Naive thymus-derived CD4-positive, alpha-beta T cell (primary cell): ENCODE results near the gene PSG5. TPM values are rescaled to one million over a fixed set of nuclear protein-coding genes. Genes with fewer than 3 reads are reported as not detected.
"Not testable (repeated sequence)": the region's sequence is repeated elsewhere in the genome, so short reads cannot be mapped to it uniquely, and the experiment has no call there.

Experiments
- ATAC-seq: fragments of 150-1000 bp; cut with Tn5 transposase; 2 replicates; pipeline ENCODE4 v1.10.0; 2021; ENCODE audit warnings: mild to moderate bottlenecking, moderate library complexity
- CTCF ChIA-PET: fragments of 350-600 bp; sonication (Branson Sonifier 250); formaldehyde crosslinking; loops from one replicate; lab custom pipeline; 2021; ENCODE audit warnings: antibody characterized with exemption; lab: Charles Lee
- POLR2A ChIA-PET: fragments of 350-600 bp; sonication (Branson Sonifier 250); formaldehyde crosslinking; loops from one replicate; lab custom pipeline; 2021; ENCODE audit warnings: antibody characterized with exemption, inconsistent platforms; lab: Charles Lee
- DNase-seq, 9 donors: peaks; one replicate each; pipeline versions ENCODE4 v3.0.0 to v3.0.0-alpha.2; 2020 to 2022; ENCODE audit warnings: mixed read lengths in 1 of 9
- H3K27ac ChIP-seq: one replicate; pipeline ENCODE4 v1.7.0; 2013; ENCODE audit warnings: mild to moderate bottlenecking, low read depth, low read length, moderate library complexity
- H3K27me3 ChIP-seq, 2 donors: one replicate each; pipeline ENCODE4 v1.7.0; 2013; ENCODE audit warnings: low read length in 2 of 2, mild to moderate bottlenecking in 2 of 2, moderate library complexity in 2 of 2; ENCODE audit not compliant: control insufficient read depth in 2 of 2, insufficient read depth in 2 of 2
- H3K36me3 ChIP-seq, 3 experiments: 1 replicate in 2 of 3; 2 replicates in 1 of 3; pipeline ENCODE4 v1.7.0; 2013; ENCODE audit warnings: low read length in 3 of 3, mild to moderate bottlenecking in 3 of 3, moderate library complexity in 1 of 3; ENCODE audit not compliant: insufficient read depth in 3 of 3, control insufficient read depth in 2 of 3
- H3K4me1 ChIP-seq, 2 donors: one replicate each; pipeline ENCODE4 v1.7.0; 2013; ENCODE audit warnings: low read length in 2 of 2, mild to moderate bottlenecking in 2 of 2, moderate library complexity in 1 of 2; ENCODE audit not compliant: control insufficient read depth in 2 of 2, insufficient read depth in 2 of 2
- H3K4me3 ChIP-seq: 2 replicates; pipeline ENCODE4 v1.7.0; 2013; ENCODE audit warnings: mild to moderate bottlenecking, low read length
- H3K9me3 ChIP-seq, 3 experiments: 1 replicate in 2 of 3; 2 replicates in 1 of 3; pipeline ENCODE4 v1.7.0; 2013; ENCODE audit warnings: low read length in 3 of 3; ENCODE audit not compliant: control insufficient read depth in 2 of 3
- H3K27ac Mint-ChIP-seq, 9 donors: one replicate each; pipeline ENCODE4 v1.8.0; 2020 to 2022; ENCODE audit warnings: mixed read lengths in 9 of 9, mild to moderate bottlenecking in 8 of 9, moderate library complexity in 5 of 9, inconsistent platforms in 2 of 9
- H3K27me3 Mint-ChIP-seq, 5 donors: one replicate each; pipeline ENCODE4 v1.8.0; 2021 to 2022; ENCODE audit warnings: mixed read lengths in 5 of 5, mild to moderate bottlenecking in 1 of 5
- H3K36me3 Mint-ChIP-seq, 5 donors: one replicate each; pipeline ENCODE4 v1.8.0; 2020 to 2022; ENCODE audit warnings: mixed read lengths in 5 of 5, mild to moderate bottlenecking in 3 of 5, inconsistent platforms in 1 of 5
- H3K4me1 Mint-ChIP-seq, 7 donors: one replicate each; pipeline ENCODE4 v1.8.0; 2020 to 2022; ENCODE audit warnings: mixed read lengths in 7 of 7, mild to moderate bottlenecking in 3 of 7, inconsistent platforms in 1 of 7
- H3K4me3 Mint-ChIP-seq, 10 donors: one replicate each; pipeline ENCODE4 v1.8.0; 2020 to 2022; ENCODE audit warnings: mild to moderate bottlenecking in 10 of 10, mixed read lengths in 10 of 10, moderate library complexity in 6 of 10, inconsistent platforms in 2 of 10
- H3K9me3 Mint-ChIP-seq, 11 donors: one replicate each; pipeline ENCODE4 v1.8.0; 2020 to 2022; ENCODE audit warnings: mixed read lengths in 11 of 11, mild to moderate bottlenecking in 4 of 11, inconsistent platforms in 1 of 11, moderate library complexity in 1 of 11
- intact Hi-C, 2 donors: fragments of 100-400 bp; cut with micrococcal nuclease; formaldehyde crosslinking; loops; one replicate each; pipeline ENCODE4 v1.15.1; 2023
- polyA plus RNA-seq, 2 donors: library from polyadenylated mRNA; unstranded; fragments of 300-500 nt; fragmentation: Illumina TruSeq; gene quantifications; one replicate each; pipeline ENCODE4 v1.2.3, GENCODE V29; 2021
- total RNA-seq, 6 experiments: library from RNA in 5 of 6; stranded (reverse) in 5 of 6; gene quantifications; 1 replicate in 5 of 6; 2 replicates in 1 of 6; pipeline ENCODE4 v1.2.3 and lab custom pipeline; 2021 to 2026

PSG5 gene
- total and polyA plus RNA-seq, 7 experiments from 2014 or later, result 0.37 TPM; not detected in 6

DNA sequence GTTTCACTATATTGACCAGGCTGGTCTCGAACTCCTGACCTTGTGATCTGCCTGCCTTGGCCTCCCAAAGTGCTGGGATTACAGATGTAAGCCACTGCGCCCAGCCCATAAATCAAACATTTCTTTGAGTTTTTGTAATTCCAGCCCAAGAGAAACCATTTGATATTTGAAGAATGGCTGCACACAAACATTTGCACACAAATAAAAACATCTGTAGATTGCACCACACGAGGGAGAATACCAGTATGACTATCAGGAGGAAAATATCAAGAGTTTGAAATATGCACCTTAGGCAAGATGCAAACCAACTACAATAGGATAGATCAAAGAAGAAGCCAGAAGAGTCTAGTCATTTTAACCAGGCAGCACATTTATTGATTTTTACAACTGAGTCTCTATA, 20.4 kb downstream of the PSG5 start:
- H3K27me3 ChIP-seq, H3K9me3 ChIP-seq, CTCF ChIA-PET, POLR2A ChIA-PET, DNase-seq, H3K36me3 ChIP-seq, intact Hi-C loops, H3K27ac ChIP-seq, H3K4me3 Mint-ChIP-seq, H3K9me3 Mint-ChIP-seq, H3K4me1 ChIP-seq, H3K4me3 ChIP-seq, ATAC-seq, H3K36me3 Mint-ChIP-seq, H3K27ac Mint-ChIP-seq, H3K4me1 Mint-ChIP-seq: not testable (repeated sequence)
- peaks cover 2 to 68% (median 37%) of the 10 kb centered on the region in 5 donors for H3K27me3 Mint-ChIP-seq

DNA sequence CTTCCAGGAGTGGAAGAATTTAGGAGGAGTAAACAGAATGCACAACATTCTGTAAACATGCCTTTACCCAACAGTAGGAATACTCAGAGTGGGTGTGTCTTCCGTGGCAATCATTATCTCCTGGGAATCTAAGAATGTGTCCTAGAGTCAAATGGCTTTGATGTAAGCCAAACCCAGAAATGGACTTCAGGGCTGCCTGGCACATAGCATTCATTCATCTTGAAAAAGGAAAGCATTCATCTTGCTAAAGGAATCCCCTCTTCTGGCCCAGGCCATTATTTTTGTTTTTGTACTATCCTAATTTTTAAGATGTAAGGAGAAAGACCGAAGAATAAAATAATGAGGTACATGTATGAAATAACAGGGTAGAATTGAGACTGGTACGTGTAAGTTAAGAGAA, 23.2 kb downstream of the PSG5 start:
- CTCF ChIA-PET, H3K4me1 ChIP-seq, H3K4me3 ChIP-seq, H3K27ac ChIP-seq, H3K27me3 ChIP-seq, H3K36me3 ChIP-seq, H3K36me3 Mint-ChIP-seq, ATAC-seq, H3K9me3 ChIP-seq, DNase-seq, H3K27ac Mint-ChIP-seq, POLR2A ChIA-PET, intact Hi-C loops, H3K4me1 Mint-ChIP-seq, H3K4me3 Mint-ChIP-seq: not testable (repeated sequence)
- Mint-ChIP-seq H3K27me3 (peaks cover 0 to 50% (median 25%) of the 10 kb centered on the region in 5 donors), H3K9me3 (peaks cover 0 to 22% (median 1%) of the 10 kb centered on the region in 11 donors)

DNA sequence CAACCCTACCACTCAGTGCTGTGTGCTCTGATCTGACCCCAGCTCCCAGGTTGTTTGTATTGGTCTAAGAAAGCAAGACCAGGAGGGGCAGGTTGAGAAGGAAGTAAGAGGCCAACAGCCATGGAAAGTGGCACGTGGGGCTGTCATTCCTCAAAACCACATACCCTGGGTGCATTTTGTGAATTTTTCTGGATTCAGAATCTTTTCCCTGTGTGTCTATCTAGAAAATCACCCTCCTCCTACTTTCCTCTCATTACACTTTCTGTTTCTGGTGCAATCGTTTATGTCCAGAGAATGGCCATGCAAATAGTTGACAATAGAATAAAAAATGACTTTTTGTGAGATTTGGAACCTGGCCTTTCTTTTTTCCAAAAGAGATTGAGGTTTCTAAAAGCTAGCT, 24.1 kb downstream of the PSG5 start:
- POLR2A ChIA-PET, H3K4me1 Mint-ChIP-seq, H3K36me3 ChIP-seq, intact Hi-C loops, H3K4me3 Mint-ChIP-seq, H3K27ac ChIP-seq, H3K9me3 ChIP-seq, DNase-seq, H3K36me3 Mint-ChIP-seq, ATAC-seq, H3K4me1 ChIP-seq, H3K27me3 ChIP-seq, H3K4me3 ChIP-seq, CTCF ChIA-PET: not testable (repeated sequence)
- Mint-ChIP-seq H3K9me3 (peaks cover 0 to 24% (median 1%) of the 10 kb centered on the region in 11 donors), H3K27ac (peak overlapping the region in 1 of 9 donors; percentile 38), H3K27me3 (peaks cover 0 to 50% (median 25%) of the 10 kb centered on the region in 5 donors)

DNA sequence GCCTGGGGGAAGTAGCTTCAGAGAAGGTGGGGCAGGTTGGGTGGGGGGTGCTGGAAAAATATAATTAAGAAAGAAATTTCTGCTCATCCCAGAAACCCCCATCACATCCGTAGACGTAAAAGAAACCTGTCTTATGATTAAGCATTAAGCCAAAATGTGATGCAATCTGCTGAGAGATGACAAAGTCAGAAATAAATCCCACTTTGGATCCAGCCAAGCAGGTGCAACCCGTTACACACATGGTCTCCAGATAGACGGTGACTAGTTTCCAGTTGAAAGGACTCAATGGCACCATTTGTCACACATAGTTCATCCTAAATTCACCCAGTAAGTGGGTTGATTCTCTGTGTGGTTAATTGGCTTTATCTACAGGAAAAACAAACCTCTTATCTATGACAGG, 34.1 kb downstream of the PSG5 start:
- DNase-seq (no peak), ATAC-seq (no peak)
- H3K27ac ChIP-seq, result no peak overlapping the region
- Mint-ChIP-seq H3K9me3 (peaks cover 0 to 38% (median 6%) of the 10 kb centered on the region in 11 donors), H3K4me1 (no peaks in the 10 kb centered on the region), H3K27ac (no peak overlapping the region), H3K36me3 (no peaks in the 10 kb centered on the region), H3K4me3 (no peak overlapping the region), H3K27me3 (peaks cover 0 to 20% (median 11%) of the 10 kb centered on the region in 5 donors)
- POLR2A ChIA-PET, result no interaction called here
- H3K9me3 ChIP-seq, result no peaks in the 10 kb centered on the region
- no peaks in the 10 kb centered on the region for H3K27me3 ChIP-seq
- no peaks in the 10 kb centered on the region for H3K36me3 ChIP-seq
- intact Hi-C loops, result no loop called here
- H3K4me3 ChIP-seq, result no peak overlapping the region
- CTCF ChIA-PET, result no interaction called here
- no peaks in the 10 kb centered on the region for H3K4me1 ChIP-seq

DNA sequence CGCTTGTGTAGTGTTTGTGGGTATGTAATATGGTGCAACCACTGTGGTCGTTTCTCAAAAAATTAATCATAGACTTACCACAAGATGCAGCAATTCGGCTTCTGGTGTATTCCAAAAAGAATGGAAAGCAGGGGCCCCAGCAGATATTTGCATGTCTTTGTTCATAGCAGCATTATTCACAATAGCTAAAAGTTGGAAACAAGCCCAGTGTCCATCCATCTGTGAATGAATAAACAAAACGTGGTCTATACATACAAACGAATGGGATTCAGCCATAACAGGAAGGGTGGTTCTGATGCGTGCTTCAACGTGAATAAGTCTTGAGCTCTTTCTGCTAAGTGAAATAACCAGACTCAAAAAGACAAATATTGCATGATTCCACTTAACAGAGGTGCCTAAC, 36.5 kb downstream of the PSG5 start:
- H3K27ac Mint-ChIP-seq, H3K4me3 ChIP-seq, H3K27me3 ChIP-seq, intact Hi-C loops, H3K4me1 Mint-ChIP-seq, POLR2A ChIA-PET, H3K36me3 ChIP-seq, H3K9me3 ChIP-seq, DNase-seq, H3K4me1 ChIP-seq, H3K27ac ChIP-seq, H3K36me3 Mint-ChIP-seq, CTCF ChIA-PET, H3K4me3 Mint-ChIP-seq, ATAC-seq: not testable (repeated sequence)
- Mint-ChIP-seq H3K27me3 (peaks cover 0 to 38% (median 25%) of the 10 kb centered on the region in 5 donors), H3K9me3 (peaks cover 0 to 32% (median 2%) of the 10 kb centered on the region in 11 donors)

DNA sequence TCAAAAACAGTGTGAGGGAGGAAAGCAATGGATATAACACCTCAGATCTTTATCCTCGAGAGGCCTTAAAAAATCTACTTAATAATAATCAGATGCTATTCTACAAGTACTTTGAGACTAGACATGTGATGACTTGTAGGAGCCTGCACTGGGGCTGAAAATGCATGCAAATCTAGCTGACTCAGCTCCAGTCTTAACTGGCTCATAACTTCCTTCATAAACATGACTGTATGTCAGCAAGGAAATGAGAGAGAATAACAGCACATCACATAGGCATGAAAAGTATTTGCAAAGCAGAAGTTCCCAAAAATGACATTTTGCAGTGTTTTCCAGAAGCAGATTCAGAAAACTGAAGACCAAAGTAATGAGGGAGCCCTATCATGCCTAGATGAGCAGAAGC, 38.1 kb downstream of the PSG5 start:
- Histone ChIP-seq H3K4me1 (no peaks in the 10 kb centered on the region), H3K27ac (no peak overlapping the region), H3K36me3 (no peaks in the 10 kb centered on the region), H3K9me3 (no peaks in the 10 kb centered on the region), H3K27me3 (no peaks in the 10 kb centered on the region), H3K4me3 (no peak overlapping the region)
- no peak for ATAC-seq
- Mint-ChIP-seq H3K9me3 (peaks cover 0 to 28% (median 2%) of the 10 kb centered on the region in 11 donors), H3K4me1 (no peaks in the 10 kb centered on the region), H3K4me3 (no peak overlapping the region), H3K27ac (no peak overlapping the region), H3K27me3 (peaks cover 0 to 38% (median 24%) of the 10 kb centered on the region in 5 donors), H3K36me3 (peaks cover 0 to 5% (median 0%) of the 10 kb centered on the region in 5 donors)
- intact Hi-C loops, result no loop called here
- DNase-seq, result no peak
- ChIA-PET CTCF (no interaction called here), POLR2A (no interaction called here)

DNA sequence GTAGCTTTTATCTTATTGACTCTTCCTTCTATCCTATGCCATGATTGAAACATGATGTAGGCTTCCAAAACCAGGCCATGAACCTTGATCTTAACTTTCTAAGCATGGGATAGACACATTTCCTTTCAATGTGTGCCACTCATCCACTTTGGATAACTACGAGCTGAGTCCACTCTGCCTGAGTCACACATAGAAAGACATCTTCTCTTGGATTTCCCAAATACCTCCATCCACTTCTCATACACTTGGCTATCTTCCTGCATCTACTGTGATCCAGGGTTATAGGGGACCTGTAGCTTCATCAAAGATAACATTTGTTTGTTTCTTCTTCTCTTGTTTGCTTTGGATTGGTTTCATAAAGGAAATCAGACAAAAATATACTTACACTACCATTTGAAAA, 44.6 kb downstream of the PSG5 start:
- DNase-seq, H3K9me3 ChIP-seq, ATAC-seq, intact Hi-C loops, H3K36me3 ChIP-seq, H3K27ac Mint-ChIP-seq, H3K4me1 ChIP-seq, POLR2A ChIA-PET, H3K4me3 ChIP-seq, H3K4me3 Mint-ChIP-seq, H3K27me3 ChIP-seq, CTCF ChIA-PET, H3K4me1 Mint-ChIP-seq, H3K27ac ChIP-seq: not testable (repeated sequence)
- peaks cover 0 to 10% (median 0%) of the 10 kb centered on the region in 5 donors for H3K36me3 Mint-ChIP-seq
- peaks cover 0 to 35% (median 18%) of the 10 kb centered on the region in 5 donors for H3K27me3 Mint-ChIP-seq
- H3K9me3 Mint-ChIP-seq, result peaks cover 0 to 41% (median 12%) of the 10 kb centered on the region in 11 donors
